T-cell (primary cell): ENCODE data around the gene CAPS. TPM values are rescaled to one million over a fixed set of nuclear protein-coding genes. Genes with fewer than 3 reads are reported as not detected.

Source experiments
- ATAC-seq, 4 experiments: fragments of 200-7000 bp in 3 of 4; fragments of 150-1000 bp in 1 of 4; cut with Tn5 transposase; replicated peaks in 1 of 4; 1 replicate in 3 of 4; 2 replicates in 1 of 4; pipeline ENCODE4 v1.10.0; 2021; ENCODE audit warnings: moderate library complexity in 3 of 4, mild to moderate bottlenecking in 2 of 4, moderate number of reproducible peaks in 1 of 4
- CTCF ChIA-PET, 2 donors: fragments of 300-600 bp; sonication (Branson Sonifier 250); formaldehyde crosslinking; loops; one replicate each; lab custom pipeline; 2022; ENCODE audit warnings: antibody characterized with exemption in 2 of 2; lab: Charles Lee
- POLR2A ChIA-PET, 2 donors: fragments of 300-600 bp; sonication (Branson Sonifier 250); formaldehyde crosslinking; loops; one replicate each; lab custom pipeline; 2022; ENCODE audit warnings: antibody characterized with exemption in 2 of 2; lab: Charles Lee
- DNase-seq, 35 experiments: peaks; one replicate each; pipeline versions ENCODE4 v3.0.0 to v3.0.0-alpha.2; 2013 to 2023
- H3K27ac ChIP-seq: one replicate; pipeline ENCODE4 v1.5.1; 2013; ENCODE audit warnings: low read length
- H3K27me3 ChIP-seq, 2 experiments: replicated peaks in 1 of 2; 1 replicate in 1 of 2; 2 replicates in 1 of 2; pipeline versions ENCODE4 v1.6.1 to v1.7.0; 2013; ENCODE audit warnings: low read length in 1 of 2, mixed read lengths in 1 of 2; ENCODE audit not compliant: control insufficient read depth in 2 of 2, insufficient read depth in 2 of 2; ENCODE audit errors: extremely low read depth in 1 of 2
- H3K36me3 ChIP-seq, 2 donors: 1 replicate in 1 of 2; 2 replicates in 1 of 2; pipeline versions ENCODE4 v1.6.1 to v1.7.0; 2013; ENCODE audit warnings: low read length in 1 of 2; ENCODE audit not compliant: control insufficient read depth in 2 of 2, insufficient read depth in 1 of 2; ENCODE audit errors: extremely low read depth in 1 of 2
- H3K4me1 ChIP-seq, 2 experiments: 1 replicate in 1 of 2; 2 replicates in 1 of 2; pipeline versions ENCODE4 v1.6.1 to v1.7.0; 2013; ENCODE audit warnings: low read length in 2 of 2, mixed read lengths in 1 of 2; ENCODE audit not compliant: insufficient read depth in 2 of 2, control insufficient read depth in 1 of 2; ENCODE audit errors: extremely low read depth in 1 of 2
- H3K4me3 ChIP-seq, 2 donors: 1 replicate in 1 of 2; 2 replicates in 1 of 2; pipeline versions ENCODE4 v1.5.1 to v1.7.0; 2013; ENCODE audit warnings: mild to moderate bottlenecking in 2 of 2, low read length in 1 of 2, moderate library complexity in 1 of 2; ENCODE audit not compliant: control insufficient read depth in 1 of 2; ENCODE audit errors: extremely low read depth in 1 of 2
- H3K9me3 ChIP-seq: 2 replicates; pipeline ENCODE4 v1.7.0; 2013
- H3K27ac Mint-ChIP-seq, 2 donors: one replicate each; pipeline ENCODE4 v1.8.0; 2020 to 2021; ENCODE audit warnings: mild to moderate bottlenecking in 2 of 2, mixed read lengths in 2 of 2
- H3K27me3 Mint-ChIP-seq, 2 donors: one replicate each; pipeline ENCODE4 v1.8.0; 2021 to 2022; ENCODE audit warnings: mixed read lengths in 2 of 2
- H3K36me3 Mint-ChIP-seq: one replicate; pipeline ENCODE4 v1.8.0; 2021; ENCODE audit warnings: mixed read lengths
- H3K4me1 Mint-ChIP-seq, 3 donors: one replicate each; pipeline ENCODE4 v1.8.0; 2020 to 2022; ENCODE audit warnings: mixed read lengths in 3 of 3, mild to moderate bottlenecking in 1 of 3
- H3K4me3 Mint-ChIP-seq, 3 donors: one replicate each; pipeline ENCODE4 v1.8.0; 2020 to 2022; ENCODE audit warnings: mild to moderate bottlenecking in 3 of 3, mixed read lengths in 3 of 3, moderate library complexity in 3 of 3
- H3K9me3 Mint-ChIP-seq, 3 donors: one replicate each; pipeline ENCODE4 v1.8.0; 2020 to 2022; ENCODE audit warnings: mixed read lengths in 3 of 3
- WGBS: methylation state at CpG from one replicate; pipeline ENCODE4 v1.1.5; 2013; ENCODE audit warnings: missing lambda C conversion rate; ENCODE audit not compliant: insufficient coverage; 5-methylcytosine and 5-hydroxymethylcytosine counted together
- total RNA-seq, 35 experiments: library from RNA in 6 of 35; stranded (reverse) in 6 of 35; fragments of 120-200 nt in 1 of 35; gene quantifications; one replicate each; pipeline versions ENCODE4 v1.2.1 to v1.2.4 and lab custom pipeline; 2013 to 2026

CAPS gene
- total RNA-seq, 5 donors from 2014 or later (not counting 1 experiment from before 2014, with no cell fraction given), result 43.3 to 74.8 (median 69.8) TPM

- ATAC-seq, result no peak
- H3K36me3 Mint-ChIP-seq, result peaks cover 10% of the 10 kb centered on the region
- ChIA-PET CTCF (no interaction called here), POLR2A (interaction anchor here in 1 of 2 donors (0.5 kb wide), 1 partner anchor 44 kb away, joined by 3 read pairs; no protein-coding TSS in a partner anchor)
- Histone ChIP-seq H3K9me3 (no peaks in the 10 kb centered on the region), H3K36me3 (peaks cover 11 to 47% of the 10 kb centered on the region in 2 donors), H3K4me1 (peaks cover 9 to 42% of the 10 kb centered on the region in 2 experiments), H3K4me3 (no peak overlapping the region), H3K27ac (no peak overlapping the region), H3K27me3 (no peaks in the 10 kb centered on the region)
- no peak overlapping the region for H3K4me3 Mint-ChIP-seq
- no peak overlapping the region for H3K27ac Mint-ChIP-seq
- WGBS, result 81% methylated on average over 6 of the region's 10 CpGs
- no peaks in the 10 kb centered on the region for H3K9me3 Mint-ChIP-seq
- peaks cover 37 to 49% (median 43%) of the 10 kb centered on the region in 3 donors for H3K4me1 Mint-ChIP-seq
- H3K27me3 Mint-ChIP-seq, result no peaks in the 10 kb centered on the region
- no peak for DNase-seq
Observed at GRCh38 chr19:5943623-5944022, 29.6 kb downstream of the CAPS start.

GRCh38 chr19:5947435-5947834 is 33.4 kb downstream of the CAPS start:
- Histone ChIP-seq H3K4me3 (no peak overlapping the region), H3K4me1 (peaks cover 43 to 75% of the 10 kb centered on the region in 2 experiments), H3K9me3 (no peaks in the 10 kb centered on the region), H3K27ac (no peak overlapping the region), H3K36me3 (peaks cover 0 to 23% of the 10 kb centered on the region in 2 donors), H3K27me3 (no peaks in the 10 kb centered on the region)
- DNase-seq (no peak), ATAC-seq (no peak)
- POLR2A ChIA-PET, result no interaction called here
- WGBS, result 96% methylated on average over 9 of the region's 13 CpGs
- H3K9me3 Mint-ChIP-seq, result no peaks in the 10 kb centered on the region
- H3K36me3 Mint-ChIP-seq, result peaks cover 4% of the 10 kb centered on the region
- CTCF ChIA-PET, result interaction anchor here in 1 of 2 donors (1.4 kb wide), 1 partner anchor 15 kb away, joined by 3 read pairs; no protein-coding TSS in a partner anchor
- peak overlapping the region in 1 of 3 donors; percentile 86 for H3K4me3 Mint-ChIP-seq
- H3K4me1 Mint-ChIP-seq, result peaks cover 75 to 85% (median 81%) of the 10 kb centered on the region in 3 donors
- H3K27ac Mint-ChIP-seq, result peak overlapping the region; percentile 96 to 98
- H3K27me3 Mint-ChIP-seq, result no peaks in the 10 kb centered on the region

GRCh38 chr19:5948752-5949564 is 34.9 kb downstream of the CAPS start:
- DNase-seq (peak in 4 of 35 experiments; percentile 15 to 33 (median 20)), ATAC-seq (peak; percentile 21 to 47 (median 28))
- Histone ChIP-seq H3K27ac (peak overlapping the region; percentile 64), H3K4me3 (peak overlapping the region in 1 of 2 donors; percentile 19), H3K36me3 (peaks cover 0 to 23% of the 10 kb centered on the region in 2 donors), H3K27me3 (no peaks in the 10 kb centered on the region), H3K9me3 (no peaks in the 10 kb centered on the region), H3K4me1 (peaks cover 58 to 87% of the 10 kb centered on the region in 2 experiments)
- ChIA-PET POLR2A (no interaction called here), CTCF (interaction anchor here in 1 of 2 donors (0.8 to 1.4 kb wide), 2 partner anchors 13 to 35 kb away, joined by 3 to 4 read pairs; no protein-coding TSS in a partner anchor)
- H3K27me3 Mint-ChIP-seq, result no peaks in the 10 kb centered on the region
- H3K4me3 Mint-ChIP-seq, result peak overlapping the region; percentile 62 to 86 (median 63)
- H3K27ac Mint-ChIP-seq, result peak overlapping the region; percentile 96 to 98
- no peaks in the 10 kb centered on the region for H3K9me3 Mint-ChIP-seq
- WGBS, result 40% methylated on average over 7 of the region's 13 CpGs
- H3K4me1 Mint-ChIP-seq, result peaks cover 90 to 91% (median 90%) of the 10 kb centered on the region in 3 donors
- H3K36me3 Mint-ChIP-seq, result peaks cover 4% of the 10 kb centered on the region

GRCh38 chr19:5949792-5950305 is 35.8 kb downstream of the CAPS start:
- ATAC-seq (peak; percentile 69 to 79 (median 74)), DNase-seq (peak in 19 of 35 experiments; percentile 8 to 59 (median 28))
- no peaks in the 10 kb centered on the region for H3K9me3 ChIP-seq
- peak overlapping the region; percentile 46 to 86 (median 62) for H3K4me3 Mint-ChIP-seq
- peak overlapping the region; percentile 96 to 98 for H3K27ac Mint-ChIP-seq
- H3K36me3 Mint-ChIP-seq, result peaks cover 7% of the 10 kb centered on the region
- peaks cover 59 to 87% of the 10 kb centered on the region in 2 experiments for H3K4me1 ChIP-seq
- ChIA-PET POLR2A (no interaction called here), CTCF (interaction anchor here (0.7 to 1.1 kb wide), 2 partner anchors 18 to 99 kb away, joined by 3 read pairs; no protein-coding TSS in a partner anchor)
- H3K4me3 ChIP-seq, result peak overlapping the region in 1 of 2 donors; percentile 56
- H3K36me3 ChIP-seq, result peaks cover 0 to 21% of the 10 kb centered on the region in 2 donors
- no peaks in the 10 kb centered on the region for H3K27me3 ChIP-seq
- H3K27ac ChIP-seq, result peak overlapping the region; percentile 64
- peaks cover 94 to 96% (median 94%) of the 10 kb centered on the region in 3 donors for H3K4me1 Mint-ChIP-seq
- H3K9me3 Mint-ChIP-seq, result no peaks in the 10 kb centered on the region
- 37% methylated on average over 13 of the region's 13 CpGs for WGBS
- no peaks in the 10 kb centered on the region for H3K27me3 Mint-ChIP-seq

GRCh38 chr19:5950741-5951140 is 36.7 kb downstream of the CAPS start:
- H3K36me3 Mint-ChIP-seq, result peaks cover 7% of the 10 kb centered on the region
- WGBS, result no CpG with 5 or more reads among the region's 3 CpGs
- peak overlapping the region in 2 of 3 donors; percentile 17 to 86 for H3K4me3 Mint-ChIP-seq
- peaks cover 86 to 95% (median 94%) of the 10 kb centered on the region in 3 donors for H3K4me1 Mint-ChIP-seq
- Histone ChIP-seq H3K4me1 (peaks cover 59 to 91% of the 10 kb centered on the region in 2 experiments), H3K4me3 (no peak overlapping the region), H3K9me3 (no peaks in the 10 kb centered on the region), H3K36me3 (peaks cover 0 to 14% of the 10 kb centered on the region in 2 donors), H3K27me3 (no peaks in the 10 kb centered on the region), H3K27ac (peak overlapping the region; percentile 64)
- DNase-seq, result peak in 1 of 35 experiments; percentile 43
- H3K9me3 Mint-ChIP-seq, result no peaks in the 10 kb centered on the region
- peak overlapping the region; percentile 96 to 98 for H3K27ac Mint-ChIP-seq
- peak in 1 of 4 experiments; percentile 51 for ATAC-seq
- POLR2A ChIA-PET, result no interaction called here
- no peaks in the 10 kb centered on the region for H3K27me3 Mint-ChIP-seq
- CTCF ChIA-PET, result interaction anchor here in 1 of 2 donors (1.1 kb wide), 1 partner anchor 98 kb away, joined by 3 read pairs; no protein-coding TSS in a partner anchor
